ENCODE results near the gene ZCCHC4.

The ZCCHC4 gene

GRCh38 chr4:25397305-25397704 lies 84.7 kb downstream of the ZCCHC4 start:
- no peaks in the 10 kb centered on the region for H3K9me3 ChIP-seq (replicated peaks; ENCODE audit: insufficient read depth, low read length)
- no peak overlapping the region for H3K27ac ChIP-seq (ENCODE audit: low read length)
- TF ChIP-seq EZH2 (optimal IDR thresholded peaks at IDR 0.05; ENCODE audit: low read depth, low read length): no peak
- no peak for TF ChIP-seq CTCF (IDR thresholded peaks at IDR 0.05; ENCODE audit: low read length)
- TF ChIP-seq EZH2phosphoT487 (IDR thresholded peaks at IDR 0.05; ENCODE audit: low read length): no peak
- no peaks in the 10 kb centered on the region for H4K20me1 ChIP-seq (ENCODE audit: insufficient read depth, low read length)
- DNase-seq: no peak
- H3K36me3 ChIP-seq (replicated peaks; ENCODE audit: insufficient read depth, low read length): no peaks in the 10 kb centered on the region; the same call in 1 of the 2 replicates
- H3K4me3 ChIP-seq (ENCODE audit: low read length): no peak overlapping the region
- H3K9me2 ChIP-seq (replicated peaks; ENCODE audit: insufficient read depth, low read length): no peaks in the 10 kb centered on the region
- H3K79me2 ChIP-seq (ENCODE audit: low read length): no peaks in the 10 kb centered on the region
- no peaks in the 10 kb centered on the region for H3F3A ChIP-seq (ENCODE audit: insufficient read depth, low read length)
- no peaks in the 10 kb centered on the region for H3K27me3 ChIP-seq (replicated peaks; ENCODE audit: insufficient read depth, low read length)
- H3K9ac ChIP-seq (ENCODE audit: low read length): no peak overlapping the region
- no peak overlapping the region for H3K4me2 ChIP-seq (ENCODE audit: low read depth, low read length)
- no peaks in the 10 kb centered on the region for H3K4me1 ChIP-seq (ENCODE audit: low read length)
- no peak overlapping the region for H2AFZ ChIP-seq (ENCODE audit: low read length)

GRCh38 chr4:25399510-25399909 lies 86.9 kb downstream of the ZCCHC4 start:
- no peaks in the 10 kb centered on the region for H3F3A ChIP-seq (ENCODE audit: insufficient read depth, low read length)
- H3K9ac ChIP-seq (ENCODE audit: low read length): no peak overlapping the region
- no peak overlapping the region for H3K27ac ChIP-seq (ENCODE audit: low read length)
- no peak overlapping the region for H3K4me3 ChIP-seq (ENCODE audit: low read length)
- H4K20me1 ChIP-seq (ENCODE audit: insufficient read depth, low read length): no peaks in the 10 kb centered on the region
- H3K36me3 ChIP-seq (replicated peaks; ENCODE audit: insufficient read depth, low read length): no peaks in the 10 kb centered on the region; the same call in 1 of the 2 replicates
- H2AFZ ChIP-seq (ENCODE audit: low read length): no peak overlapping the region
- H3K27me3 ChIP-seq (replicated peaks; ENCODE audit: insufficient read depth, low read length): no peaks in the 10 kb centered on the region
- no peak overlapping the region for H3K4me2 ChIP-seq (ENCODE audit: low read depth, low read length)
- no peaks in the 10 kb centered on the region for H3K9me3 ChIP-seq (replicated peaks; ENCODE audit: insufficient read depth, low read length)
- TF ChIP-seq EZH2 (optimal IDR thresholded peaks at IDR 0.05; ENCODE audit: low read depth, low read length): no peak
- no peak for TF ChIP-seq CTCF (IDR thresholded peaks at IDR 0.05; ENCODE audit: low read length)
- TF ChIP-seq EZH2phosphoT487 (IDR thresholded peaks at IDR 0.05; ENCODE audit: low read length): no peak
- H3K9me2 ChIP-seq (replicated peaks; ENCODE audit: insufficient read depth, low read length): no peaks in the 10 kb centered on the region
- H3K4me1 ChIP-seq (ENCODE audit: low read length): no peaks in the 10 kb centered on the region
- no peak for DNase-seq
- no peaks in the 10 kb centered on the region for H3K79me2 ChIP-seq (ENCODE audit: low read length)

- Histone ChIP-seq H3K4me1 (ENCODE audit: low read length) (no peaks in the 10 kb centered on the region), H3K9me2 (replicated peaks; ENCODE audit: insufficient read depth, low read length) (no peaks in the 10 kb centered on the region), H2AFZ (ENCODE audit: low read length) (no peak overlapping the region), H3K36me3 (replicated peaks; ENCODE audit: insufficient read depth, low read length) (no peaks in the 10 kb centered on the region; the same call in 1 of the 2 replicates), H3K4me2 (ENCODE audit: low read depth, low read length) (no peak overlapping the region), H3K9me3 (replicated peaks; ENCODE audit: insufficient read depth, low read length) (no peaks in the 10 kb centered on the region), H3K27ac (ENCODE audit: low read length) (no peak overlapping the region), H3K9ac (ENCODE audit: low read length) (no peak overlapping the region), H3F3A (ENCODE audit: insufficient read depth, low read length) (no peaks in the 10 kb centered on the region), H3K79me2 (ENCODE audit: low read length) (no peaks in the 10 kb centered on the region), H4K20me1 (ENCODE audit: insufficient read depth, low read length) (no peaks in the 10 kb centered on the region), H3K4me3 (ENCODE audit: low read length) (no peak overlapping the region), H3K27me3 (replicated peaks; ENCODE audit: insufficient read depth, low read length) (no peaks in the 10 kb centered on the region)
- TF ChIP-seq EZH2 (optimal IDR thresholded peaks at IDR 0.05; ENCODE audit: low read depth, low read length): no peak
- no peak for TF ChIP-seq CTCF (IDR thresholded peaks at IDR 0.05; ENCODE audit: low read length)
- no peak for TF ChIP-seq EZH2phosphoT487 (IDR thresholded peaks at IDR 0.05; ENCODE audit: low read length)
- no peak for DNase-seq
These were observed 88.5 kb downstream of the ZCCHC4 start for GRCh38 chr4:25401066-25401465.

Data from MM.1S (cell line).